HepG2 (cell line): Measurements from ENCODE around the gene KRT82. TPM values are rescaled to one million over a fixed set of nuclear protein-coding genes. Genes with fewer than 3 reads are reported as not detected.

Experiments used
- ATAC-seq: fragments of 200-7000 bp; cut with Tn5 transposase; 3 replicates; pipeline ENCODE4 v1.9.1; 2020; ENCODE audit warnings: mild to moderate bottlenecking, moderate library complexity
- BruUV-seq: library from RNA; stranded (reverse); fragments of 400-500 nt; replicated peaks from 2 replicates; lab custom pipeline; 2021; lab: Mats Ljungman, UMichigan
- CTCF ChIA-PET: fragments of 300-600 bp; formaldehyde crosslinking; extraction: SDS; loops from one replicate; lab custom pipeline; 2021; ENCODE audit warnings: low total read pairs, inconsistent platforms, low intra/inter-chr PET ratio; lab: Yijun Ruan, JAX
- POLR2A ChIA-PET: fragments of 350-600 bp; sonication (Branson Sonifier 250); formaldehyde crosslinking; loops from one replicate; lab custom pipeline; 2020; ENCODE audit warnings: antibody characterized with exemption, inconsistent platforms; lab: Yijun Ruan, JAX
- DNase-seq: peaks from one replicate; pipeline ENCODE4 v3.0.0-alpha.2; 2015; ENCODE audit warnings: low spot score
- FAIRE-seq: peaks from 3 replicates; lab custom pipeline; 2011; peaks lifted over from hg19 to GRCh38; lab: Jason Lieb, UNC
- H2AFZ ChIP-seq: one replicate; pipeline ENCODE4 v1.6.1; 2011; ENCODE audit warnings: low read length, inconsistent platforms
- H3K27ac ChIP-seq: fragments of 300-600 bp; 3 replicates; pipeline ENCODE4 v1.8.0; 2011; ENCODE audit warnings: mixed run types, mild to moderate bottlenecking, mixed read lengths, low read length, inconsistent platforms; ENCODE audit not compliant: insufficient read depth; ENCODE audit errors: extremely low read length
- H3K27me3 ChIP-seq, 2 experiments: fragments of 200-600 bp in 1 of 2; 2 replicates in 1 of 2; 3 replicates in 1 of 2; pipeline versions ENCODE4 v1.6.0 to v1.8.0; 2011; ENCODE audit warnings: low read length in 2 of 2, mild to moderate bottlenecking in 2 of 2, moderate library complexity in 2 of 2, inconsistent platforms in 1 of 2; ENCODE audit not compliant: insufficient read depth in 2 of 2, control insufficient read depth in 1 of 2
- H3K36me3 ChIP-seq, 2 experiments: fragments of 200-600 bp in 1 of 2; replicated peaks in 1 of 2; 2 replicates in 1 of 2; 3 replicates in 1 of 2; pipeline versions ENCODE4 v1.5.1 to v1.8.0; 2011; ENCODE audit warnings: low read length in 2 of 2, inconsistent platforms in 1 of 2; ENCODE audit not compliant: insufficient read depth in 2 of 2, control insufficient read depth in 1 of 2
- H3K4me1 ChIP-seq: 2 replicates; pipeline ENCODE4 v1.5.1; 2012; ENCODE audit warnings: low read length, inconsistent platforms; ENCODE audit not compliant: insufficient read depth
- H3K4me2 ChIP-seq: 2 replicates; pipeline ENCODE4 v1.6.0; 2011; ENCODE audit warnings: low read depth, low read length, inconsistent platforms
- H3K4me3 ChIP-seq, 3 experiments: fragments of 200-600 bp in 1 of 3; sonication (generic), shearing (Covaris generic) in 1 of 3; replicated peaks in 1 of 3; 2 replicates each; pipeline ENCODE4 v1.5.1; 2011 to 2016; ENCODE audit warnings: low read length in 3 of 3, inconsistent platforms in 2 of 3, low read depth in 2 of 3, mild to moderate bottlenecking in 2 of 3, control low read depth in 1 of 3, mixed read lengths in 1 of 3; ENCODE audit not compliant: insufficient read depth in 1 of 3
- H3K79me2 ChIP-seq: one replicate; pipeline ENCODE4 v1.6.1; 2011; ENCODE audit warnings: low read length, inconsistent platforms; ENCODE audit not compliant: insufficient read depth
- H3K9ac ChIP-seq: 2 replicates; pipeline ENCODE4 v1.6.0; 2011; ENCODE audit warnings: mild to moderate bottlenecking, low read depth, low read length, inconsistent platforms; ENCODE audit not compliant: insufficient read depth
- H3K9me3 ChIP-seq: 2 replicates; pipeline ENCODE4 v1.5.1; 2012; ENCODE audit warnings: mild to moderate bottlenecking, low read length
- H4K20me1 ChIP-seq: 2 replicates; pipeline ENCODE4 v1.6.0; 2011; ENCODE audit warnings: inconsistent platforms, mild to moderate bottlenecking, low read length, moderate library complexity; ENCODE audit not compliant: insufficient read depth
- SP140L ChIP-seq: sonication (generic); formaldehyde crosslinking; IDR thresholded peaks from 2 replicates; pipeline ENCODE4 v1.4.0; 2020; ENCODE audit warnings: missing genetic modification reagents, borderline replicate concordance
- SRSF1 ChIP-seq: fragments of 200-400 bp; formaldehyde crosslinking; optimal IDR thresholded peaks from 2 replicates; pipeline ENCODE3; 2017; ENCODE audit warnings: mild to moderate bottlenecking, low read depth, low read length, moderate library complexity
- WGBS: methylation state at CpG from one replicate; pipeline ENCODE4 v1.1.6; 2017; ENCODE audit warnings: low lambda C conversion rate; 5-methylcytosine and 5-hydroxymethylcytosine counted together
- in situ Hi-C: cut with HindIII; loops from 2 replicates; pipeline ENCODE4 v1.10.0; 2017; ENCODE audit warnings: low pct_unique_long_range_greater_than_20kb; ENCODE audit not compliant: extremely low pct_ligation_motif_present
- intact Hi-C: fragments of 100-400 bp; cut with micrococcal nuclease; formaldehyde crosslinking; loops from one replicate; pipeline ENCODE4 v1.10.0; 2022; ENCODE audit not compliant: unreplicated experiment
- polyA plus RNA-seq, 8 experiments: library from polyadenylated mRNA; depleted of rRNA in 3 of 8; stranded (reverse) in 7 of 8; unstranded in 1 of 8; fragments of >200 nt; fragmentation: Illumina TruSeq in 4 of 8; extraction: Trizol in 4 of 8; gene quantifications; 2 replicates each; pipeline versions ENCODE4 v1.2.1 to v1.2.3, GENCODE V29; 2011 to 2016; ENCODE audit warnings: low read depth in 4 of 8, missing spikeins in 1 of 8, mixed read lengths in 1 of 8; ENCODE audit not compliant: insufficient read depth in 1 of 8
- total RNA-seq, 5 experiments: library from RNA; depleted of rRNA; stranded (reverse); fragments of >200 nt; fragmentation: Illumina TruSeq; extraction: Trizol; gene quantifications; 2 replicates each; pipeline ENCODE4 v1.2.3, GENCODE V29; 2016; ENCODE audit warnings: low read depth in 1 of 5
- TF ChIP-seq, protein P1 (sequence below): sonication (generic); formaldehyde crosslinking; conservative IDR thresholded peaks from 2 replicates; pipeline ENCODE4 v1.5.0; 2020; ENCODE audit warnings: missing genetic modification reagents
- TF ChIP-seq, protein P2 (sequence below): sonication (generic); formaldehyde crosslinking; IDR thresholded peaks from 2 replicates; pipeline ENCODE4 v1.5.1; 2020; ENCODE audit warnings: mild to moderate bottlenecking, missing genetic modification reagents, borderline replicate concordance

The KRT82 gene
- total and polyA plus RNA-seq, 2 of the 13 experiments (the other 11 are each of a cell fraction or from before 2014, with no cell fraction given), result not detected

DNA sequence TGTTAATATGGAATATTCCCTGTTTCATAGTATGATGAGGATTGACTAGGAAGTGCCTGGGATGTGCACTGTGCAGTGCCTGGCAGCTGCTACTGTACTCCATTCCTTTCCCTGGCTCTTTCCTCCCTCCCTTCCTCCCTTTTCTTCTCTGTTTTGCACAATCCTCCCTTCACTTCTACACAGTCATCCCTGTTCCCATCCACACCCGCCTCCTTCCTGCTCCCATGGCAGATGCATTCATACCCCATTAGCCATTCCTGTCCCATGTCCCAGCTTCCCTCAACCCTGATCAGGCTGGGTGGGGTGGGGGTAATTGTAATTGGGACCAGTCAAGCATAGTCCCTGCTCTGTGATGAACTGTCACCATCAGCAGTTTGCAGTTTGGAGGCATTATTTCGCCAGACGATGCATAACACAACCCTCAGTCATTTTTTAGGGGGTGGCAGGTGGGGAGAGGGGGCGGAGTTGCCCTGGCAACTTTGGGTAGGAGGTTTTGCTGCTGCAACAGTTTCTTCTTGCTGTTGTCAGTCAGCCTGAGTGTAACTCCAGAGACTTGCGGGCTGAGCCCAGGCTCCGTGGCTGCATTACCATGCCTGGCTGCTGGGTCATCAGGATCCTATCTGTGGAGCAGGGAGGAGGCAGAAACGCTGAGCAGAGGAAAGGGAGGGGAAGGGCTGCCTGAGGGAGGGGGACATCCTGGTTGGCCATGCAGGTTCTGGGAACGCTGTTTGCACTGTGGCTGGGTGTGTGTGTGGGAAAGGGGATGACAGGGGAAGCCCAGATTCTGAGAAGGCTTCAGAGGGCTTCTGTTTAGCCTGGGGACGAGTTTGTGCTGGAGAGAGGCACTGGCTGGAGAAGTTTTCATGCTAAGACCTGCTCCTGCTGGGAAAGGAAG lies 16.6 kb downstream of the KRT82 start:
- ChIA-PET POLR2A (no interaction called here), CTCF (no interaction called here)
- BruUV-seq, result no TSS peak
- FAIRE-seq (no peak), DNase-seq (no peak), ATAC-seq (no peak)
- Histone ChIP-seq H3K79me2 (no peaks in the 10 kb centered on the region), H3K9ac (no peak overlapping the region), H3K9me3 (no peaks in the 10 kb centered on the region), H3K4me1 (no peaks in the 10 kb centered on the region), H2AFZ (no peak overlapping the region), H4K20me1 (no peaks in the 10 kb centered on the region), H3K4me2 (no peak overlapping the region), H3K27me3 (peaks cover 0 to 13% of the 10 kb centered on the region in 2 experiments; a peak in 3 of 5 replicates), H3K4me3 (no peak overlapping the region), H3K36me3 (no peaks in the 10 kb centered on the region), H3K27ac (no peak overlapping the region)
- intact Hi-C loops (no loop called here), in situ Hi-C loops (loop anchor here (5.0 to 25.0 kb wide), 2 partner anchors 488 to 598 kb away; no protein-coding TSS in a partner anchor)
- 2% methylated on average over 7 of the region's 9 CpGs for WGBS
- TF ChIP-seq, protein P1, sequence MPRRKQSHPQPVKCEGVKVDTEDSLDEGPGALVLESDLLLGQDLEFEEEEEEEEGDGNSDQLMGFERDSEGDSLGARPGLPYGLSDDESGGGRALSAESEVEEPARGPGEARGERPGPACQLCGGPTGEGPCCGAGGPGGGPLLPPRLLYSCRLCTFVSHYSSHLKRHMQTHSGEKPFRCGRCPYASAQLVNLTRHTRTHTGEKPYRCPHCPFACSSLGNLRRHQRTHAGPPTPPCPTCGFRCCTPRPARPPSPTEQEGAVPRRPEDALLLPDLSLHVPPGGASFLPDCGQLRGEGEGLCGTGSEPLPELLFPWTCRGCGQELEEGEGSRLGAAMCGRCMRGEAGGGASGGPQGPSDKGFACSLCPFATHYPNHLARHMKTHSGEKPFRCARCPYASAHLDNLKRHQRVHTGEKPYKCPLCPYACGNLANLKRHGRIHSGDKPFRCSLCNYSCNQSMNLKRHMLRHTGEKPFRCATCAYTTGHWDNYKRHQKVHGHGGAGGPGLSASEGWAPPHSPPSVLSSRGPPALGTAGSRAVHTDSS (CRISPR knock-in tag), result no peak
- TF ChIP-seq SRSF1, result no peak
- no peak for TF ChIP-seq SP140L (CRISPR knock-in tag)
- TF ChIP-seq, protein P2, sequence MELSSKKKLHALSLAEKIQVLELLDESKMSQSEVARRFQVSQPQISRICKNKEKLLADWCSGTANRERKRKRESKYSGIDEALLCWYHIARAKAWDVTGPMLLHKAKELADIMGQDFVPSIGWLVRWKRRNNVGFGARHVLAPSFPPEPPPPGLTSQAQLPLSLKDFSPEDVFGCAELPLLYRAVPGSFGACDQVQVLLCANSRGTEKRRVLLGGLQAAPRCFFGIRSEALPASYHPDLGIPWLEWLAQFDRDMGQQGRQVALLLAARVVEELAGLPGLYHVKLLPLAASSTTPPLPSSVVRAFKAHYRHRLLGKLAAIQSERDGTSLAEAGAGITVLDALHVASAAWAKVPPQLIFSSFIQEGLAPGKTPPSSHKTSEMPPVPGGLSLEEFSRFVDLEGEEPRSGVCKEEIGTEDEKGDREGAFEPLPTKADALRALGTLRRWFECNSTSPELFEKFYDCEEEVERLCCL (CRISPR knock-in tag), result no peak
